Thyroid gland (tissue), 4 donors: ENCODE measurements around the gene ENDOV. TPM values are rescaled to one million over a fixed set of nuclear protein-coding genes. Genes with fewer than 3 reads are reported as not detected.

ENCODE experiments used
- DNase-seq, 2 donors: peaks; one replicate each; pipeline ENCODE4 v3.0.0-alpha.2; 2019
- H3K27ac ChIP-seq, 3 donors: fragments of 200-600 bp; sonication (generic); 1 replicate in 2 of 3; 2 replicates in 1 of 3; pipeline ENCODE4 v1.5.1; 2016 to 2019; ENCODE audit warnings: mild to moderate bottlenecking in 1 of 3, moderate library complexity in 1 of 3
- H3K27me3 ChIP-seq: fragments of 200-600 bp; sonication (generic); one replicate; pipeline ENCODE4 v1.5.1; 2019
- H3K36me3 ChIP-seq, 2 donors: fragments of 200-600 bp; sonication (generic); one replicate each; pipeline ENCODE4 v1.5.1; 2016 to 2019
- H3K4me1 ChIP-seq, 2 donors: fragments of 200-600 bp; sonication (generic); one replicate each; pipeline ENCODE4 v1.5.1; 2017 to 2019
- H3K4me3 ChIP-seq, 3 donors: fragments of 200-600 bp; sonication (generic); replicated peaks in 1 of 3; 1 replicate in 2 of 3; 2 replicates in 1 of 3; pipeline ENCODE4 v1.5.1; 2016; ENCODE audit warnings: mild to moderate bottlenecking in 1 of 3
- H3K9me3 ChIP-seq: fragments of 200-600 bp; sonication (generic); one replicate; pipeline ENCODE4 v1.5.1; 2017
- POLR2A ChIP-seq, 2 donors: fragments of 450-650 bp; IDR thresholded peaks; one replicate each; pipeline ENCODE4 v1.6.1; 2017; ENCODE audit warnings: antibody characterized with exemption in 2 of 2, mild to moderate bottlenecking in 2 of 2, moderate library complexity in 1 of 2
- WGBS, 2 donors: methylation state at CpG; one replicate each; pipeline ENCODE4 v1.1.5; 2017; 5-methylcytosine and 5-hydroxymethylcytosine counted together
- intact Hi-C: fragments of 100-400 bp; cut with DNase I; formaldehyde crosslinking; loops from one replicate; pipeline ENCODE4 v1.15.1; 2023
- total RNA-seq, 4 donors: library from RNA; depleted of rRNA; stranded (reverse); fragments of >200 nt; gene quantifications; one replicate each; pipeline ENCODE4 v1.2.3, GENCODE V29; 2016
- TF ChIP-seq, protein P1 (sequence below), 6 experiments: fragments of 200-600 bp in 3 of 6; fragments of 450-650 bp in 3 of 6; sonication (generic) in 3 of 6; IDR thresholded peaks; one replicate each; pipeline ENCODE4 v1.5.1; 2016 to 2019; ENCODE audit warnings: antibody characterized with exemption in 6 of 6, mild to moderate bottlenecking in 2 of 6, inconsistent platforms in 1 of 6, moderate library complexity in 1 of 6

Gene ENDOV
- 10 to 100 TPM; 18.8 to 37.1 (median 21.2) TPM for total RNA-seq

DNA sequence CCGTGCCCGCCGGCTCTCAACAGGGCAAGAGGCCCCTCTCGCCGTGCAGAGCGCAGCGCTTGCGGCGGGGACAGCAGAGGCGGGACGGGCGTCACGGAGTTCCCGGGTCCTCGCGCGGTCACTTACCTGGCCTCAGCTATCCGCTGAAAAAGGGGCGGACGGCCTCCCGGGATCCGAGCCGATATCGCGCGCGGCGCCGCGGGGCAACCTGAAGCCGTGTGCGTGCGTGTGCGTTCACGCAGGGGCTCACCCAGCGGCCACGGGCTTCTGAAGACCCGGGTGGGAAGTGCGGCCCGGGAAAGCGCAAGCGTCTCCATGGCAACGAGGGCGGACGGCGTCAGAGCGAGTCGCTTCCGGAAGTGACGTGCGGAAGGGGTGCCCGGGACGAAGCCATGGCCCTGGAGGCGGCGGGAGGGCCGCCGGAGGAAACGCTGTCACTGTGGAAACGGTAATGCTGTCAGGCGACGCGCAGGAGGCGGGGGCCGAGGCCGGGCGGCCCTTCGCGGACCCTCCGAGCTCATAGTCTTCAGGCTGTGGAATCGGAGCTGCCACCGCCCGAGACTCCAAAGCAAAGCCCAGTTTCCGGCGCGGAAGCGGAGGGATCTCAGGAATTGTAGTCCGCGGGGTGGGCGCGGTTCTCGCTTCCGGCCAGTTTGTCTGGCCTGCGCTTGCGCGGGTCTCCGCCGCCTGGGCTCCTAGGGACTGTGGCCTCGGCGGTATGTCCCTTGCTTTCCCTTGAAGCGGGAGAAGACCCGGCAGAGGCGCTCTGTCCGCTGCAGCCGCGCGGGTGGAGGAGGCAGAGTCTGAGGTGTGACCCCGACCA is at the start of gene ENDOV:
Gene ENDOV, plus strand, starts transcription at position 365 of the 823 bp plus-strand sequence. Its CDS starts 28 bp downstream, at position 393.
- intact Hi-C loops, result no loop called here

DNA sequence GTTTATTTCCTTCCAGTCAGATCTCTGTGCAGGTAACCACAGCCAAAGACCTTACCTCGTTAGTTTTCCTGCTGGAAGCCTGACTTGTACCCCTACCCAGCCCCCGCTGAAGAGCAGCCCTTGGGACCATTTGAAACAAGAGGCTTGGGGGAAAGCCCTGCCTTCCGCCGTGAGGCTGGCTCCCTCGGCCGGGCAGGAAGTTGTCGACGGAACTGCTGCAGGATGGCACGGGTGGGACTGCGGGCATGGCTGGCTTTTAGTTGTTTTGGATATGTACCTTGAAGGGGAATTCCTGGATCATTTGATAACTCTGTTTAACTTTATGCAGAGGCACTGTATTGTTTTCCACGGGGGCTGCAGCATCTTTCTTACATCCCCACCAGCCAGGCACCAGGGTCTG is 49.0 kb upstream of the ENDOV start:
- no peak for DNase-seq
- WGBS, 2 donors, result 64 to 70% methylated on average over 10 to 11 of the region's 11 CpGs

More for the DNA sequence above, at the start of gene ENDOV:
- Histone ChIP-seq H3K9me3 (no peaks in the 10 kb centered on the region), H3K27me3 (no peaks in the 10 kb centered on the region), H3K4me3 (peak within 1 kb of the TSS; percentile 49 to 94 (median 94)), H3K4me1 (peaks cover 16 to 23% of the 10 kb centered on the region in 2 donors), H3K27ac (peak within 1 kb of the TSS; percentile 95 to 99 (median 98)), H3K36me3 (no peaks in the 10 kb centered on the region)
- 0 to 1% methylated on average over 4 to 47 of the region's 97 CpGs for whole genome bisulfite sequencing, 2 donors
- DNase-seq, result peak; percentile 94 to 96
- TF ChIP-seq, protein P1, sequence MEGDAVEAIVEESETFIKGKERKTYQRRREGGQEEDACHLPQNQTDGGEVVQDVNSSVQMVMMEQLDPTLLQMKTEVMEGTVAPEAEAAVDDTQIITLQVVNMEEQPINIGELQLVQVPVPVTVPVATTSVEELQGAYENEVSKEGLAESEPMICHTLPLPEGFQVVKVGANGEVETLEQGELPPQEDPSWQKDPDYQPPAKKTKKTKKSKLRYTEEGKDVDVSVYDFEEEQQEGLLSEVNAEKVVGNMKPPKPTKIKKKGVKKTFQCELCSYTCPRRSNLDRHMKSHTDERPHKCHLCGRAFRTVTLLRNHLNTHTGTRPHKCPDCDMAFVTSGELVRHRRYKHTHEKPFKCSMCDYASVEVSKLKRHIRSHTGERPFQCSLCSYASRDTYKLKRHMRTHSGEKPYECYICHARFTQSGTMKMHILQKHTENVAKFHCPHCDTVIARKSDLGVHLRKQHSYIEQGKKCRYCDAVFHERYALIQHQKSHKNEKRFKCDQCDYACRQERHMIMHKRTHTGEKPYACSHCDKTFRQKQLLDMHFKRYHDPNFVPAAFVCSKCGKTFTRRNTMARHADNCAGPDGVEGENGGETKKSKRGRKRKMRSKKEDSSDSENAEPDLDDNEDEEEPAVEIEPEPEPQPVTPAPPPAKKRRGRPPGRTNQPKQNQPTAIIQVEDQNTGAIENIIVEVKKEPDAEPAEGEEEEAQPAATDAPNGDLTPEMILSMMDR (IDR thresholded peaks at IDR 0.05), result no peak
- peak in 1 of 2 donors; percentile 65 for TF ChIP-seq POLR2A (IDR thresholded peaks at IDR 0.05)

DNA sequence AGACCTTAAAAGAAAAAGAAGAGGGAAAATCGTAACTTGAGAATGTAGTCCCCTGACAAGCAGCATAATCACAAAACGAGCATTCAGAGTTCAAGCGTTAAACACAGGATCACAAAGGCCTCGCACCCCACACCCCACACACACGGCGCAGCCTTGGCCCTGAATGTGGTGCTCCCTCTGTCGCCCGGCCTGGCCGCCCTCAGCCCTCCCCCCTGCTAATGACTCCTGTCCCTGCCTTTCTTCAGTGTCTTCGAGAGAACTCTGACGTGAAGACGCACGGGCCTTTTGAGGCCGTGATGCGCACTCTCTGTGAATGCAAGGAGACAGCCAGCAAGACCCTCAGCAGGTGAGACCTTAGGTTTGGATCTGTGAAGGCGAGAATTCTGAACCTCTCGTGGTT is 47.5 kb upstream of the ENDOV start:
- H3K36me3 ChIP-seq, result peaks cover 83 to 89% of the 10 kb centered on the region in 2 donors
- WGBS, 2 donors, result 90 to 93% methylated on average over 17 of the region's 17 CpGs
- no peaks in the 10 kb centered on the region for H3K4me1 ChIP-seq
- no peak for DNase-seq
- TF ChIP-seq, protein P1 (IDR thresholded peaks at IDR 0.05), result no peak
- no peak for TF ChIP-seq POLR2A (IDR thresholded peaks at IDR 0.05)
- no peaks in the 10 kb centered on the region for H3K9me3 ChIP-seq
- H3K27ac ChIP-seq, result no peak overlapping the region
- H3K4me3 ChIP-seq, result no peak overlapping the region
- intact Hi-C loops, result no loop called here
- no peaks in the 10 kb centered on the region for H3K27me3 ChIP-seq

More for the DNA sequence above, 49.0 kb upstream of the ENDOV start:
- no peak overlapping the region for H3K27ac ChIP-seq
- TF ChIP-seq, protein P1 (IDR thresholded peaks at IDR 0.05), result no peak
- no peak for TF ChIP-seq POLR2A (IDR thresholded peaks at IDR 0.05)
- peaks cover 86 to 91% of the 10 kb centered on the region in 2 donors for H3K36me3 ChIP-seq
- H3K9me3 ChIP-seq, result no peaks in the 10 kb centered on the region
- H3K4me3 ChIP-seq, result no peak overlapping the region
- H3K27me3 ChIP-seq, result no peaks in the 10 kb centered on the region
- H3K4me1 ChIP-seq, result no peaks in the 10 kb centered on the region
- intact Hi-C loops, result no loop called here

DNA sequence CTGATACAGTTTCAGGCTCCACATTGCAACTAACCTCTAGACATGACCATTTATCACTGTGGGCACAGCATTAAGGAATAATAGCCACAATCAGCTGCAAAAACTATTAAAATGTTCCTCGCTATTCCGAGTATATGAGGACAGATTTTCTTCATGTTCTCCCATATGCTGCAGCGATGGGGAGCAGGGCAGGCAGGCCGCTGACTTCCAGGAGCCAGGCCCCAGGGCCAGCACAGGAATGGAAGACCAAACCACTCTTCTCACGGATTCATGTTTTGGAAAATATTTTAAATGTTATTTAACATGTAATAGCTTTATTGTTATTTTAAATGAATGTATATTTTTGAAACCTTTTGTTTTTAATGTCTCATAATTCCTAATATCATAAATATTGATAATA is 43.8 kb upstream of the ENDOV start:
- Histone ChIP-seq H3K36me3 (peaks cover 83 to 87% of the 10 kb centered on the region in 2 donors), H3K4me1 (no peaks in the 10 kb centered on the region), H3K27ac (no peak overlapping the region), H3K4me3 (no peak overlapping the region), H3K9me3 (no peaks in the 10 kb centered on the region), H3K27me3 (no peaks in the 10 kb centered on the region)
- intact Hi-C loops, result no loop called here
- no peak for TF ChIP-seq POLR2A (IDR thresholded peaks at IDR 0.05)
- TF ChIP-seq, protein P1 (IDR thresholded peaks at IDR 0.05), result no peak
- WGBS, 2 donors, result 96% methylated on average over 5 of the region's 5 CpGs
- DNase-seq, result no peak

DNA sequence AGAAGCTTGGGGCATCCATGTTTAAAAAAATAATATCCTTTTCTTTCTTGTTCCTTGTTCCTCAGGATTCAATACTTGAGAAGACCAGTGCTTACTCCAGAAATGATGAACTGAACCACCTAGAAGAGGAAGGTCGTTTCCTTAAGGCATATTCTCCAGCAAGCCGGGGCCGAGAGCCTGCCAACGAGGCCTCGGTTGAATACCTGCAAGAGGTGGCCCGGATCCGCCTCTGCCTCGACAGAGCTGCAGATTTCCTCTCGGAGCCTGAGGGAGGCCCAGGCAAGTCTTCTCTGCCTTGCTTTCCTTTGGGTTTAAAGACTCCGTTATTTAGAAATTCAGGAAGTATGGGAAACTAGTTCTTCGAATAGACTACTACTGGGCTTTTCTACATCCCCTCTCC is 42.5 kb upstream of the ENDOV start:
- Histone ChIP-seq H3K4me1 (no peaks in the 10 kb centered on the region), H3K9me3 (no peaks in the 10 kb centered on the region), H3K27me3 (no peaks in the 10 kb centered on the region), H3K27ac (no peak overlapping the region), H3K36me3 (peaks cover 91 to 92% of the 10 kb centered on the region in 2 donors), H3K4me3 (no peak overlapping the region)
- TF ChIP-seq POLR2A (IDR thresholded peaks at IDR 0.05), result no peak
- TF ChIP-seq, protein P1 (IDR thresholded peaks at IDR 0.05), result no peak
- no peak for DNase-seq
- 80 to 92% methylated on average over 11 of the region's 11 CpGs for WGBS, 2 donors
- intact Hi-C loops, result no loop called here
